ENCODE data around the gene ANKRD11.

Gene ANKRD11

DNA sequence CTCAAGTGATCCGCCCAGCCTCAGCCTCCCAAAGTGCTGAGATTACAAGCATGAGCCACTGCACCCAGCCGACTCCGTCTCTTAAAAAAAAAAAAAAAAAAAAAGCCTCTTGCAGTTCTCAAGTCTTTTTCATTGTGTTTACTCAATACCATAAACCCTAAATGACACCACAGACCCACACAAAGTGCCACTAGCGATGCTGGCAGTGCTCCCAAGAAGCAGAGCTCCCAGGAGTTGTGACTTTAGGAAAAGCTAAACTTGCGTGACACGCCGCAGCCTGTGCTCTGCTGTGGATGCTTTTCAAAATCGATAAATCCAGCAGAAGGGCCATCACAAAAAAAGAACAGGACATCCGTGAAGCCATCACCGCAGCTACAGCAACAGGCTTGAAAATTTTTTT is 114.7 kb downstream of the ANKRD11 start:
- Histone ChIP-seq H3K27me3 (ENCODE audit: insufficient read depth, low read length, poor library complexity, severe bottlenecking) (no peaks in the 10 kb centered on the region), H3K4me1 (ENCODE audit: insufficient read depth, low read length, poor library complexity, severe bottlenecking) (no peaks in the 10 kb centered on the region), H3F3A (ENCODE audit: low read depth) (no peaks in the 10 kb centered on the region), H3K9me2 (replicated peaks; ENCODE audit: low read depth, low read length) (no peaks in the 10 kb centered on the region), H3K9ac (ENCODE audit: low read depth, low read length, poor library complexity, severe bottlenecking) (no peak overlapping the region), H3K36me3 (ENCODE audit: insufficient read depth, low read length) (peaks cover 3% of the 10 kb centered on the region; the same call in 1 of the 2 replicates), H3K4me3 (ENCODE audit: low read length, poor library complexity, severe bottlenecking) (no peak overlapping the region), H3K79me2 (ENCODE audit: insufficient read depth, low read length) (peaks cover 97% of the 10 kb centered on the region), H3K4me2 (ENCODE audit: low read depth, low read length, poor library complexity, severe bottlenecking) (no peak overlapping the region), H4K20me1 (ENCODE audit: insufficient read depth, low read length, poor library complexity, severe bottlenecking) (peaks cover 59% of the 10 kb centered on the region), H2AFZ (ENCODE audit: low read length) (no peak overlapping the region), H3K9me3 (ENCODE audit: insufficient read depth, low read depth, low read length) (no peaks in the 10 kb centered on the region)
- TF ChIP-seq EZH2phosphoT487 (IDR thresholded peaks at IDR 0.05; ENCODE audit: borderline replicate concordance), result no peak
- TF ChIP-seq, protein P1, sequence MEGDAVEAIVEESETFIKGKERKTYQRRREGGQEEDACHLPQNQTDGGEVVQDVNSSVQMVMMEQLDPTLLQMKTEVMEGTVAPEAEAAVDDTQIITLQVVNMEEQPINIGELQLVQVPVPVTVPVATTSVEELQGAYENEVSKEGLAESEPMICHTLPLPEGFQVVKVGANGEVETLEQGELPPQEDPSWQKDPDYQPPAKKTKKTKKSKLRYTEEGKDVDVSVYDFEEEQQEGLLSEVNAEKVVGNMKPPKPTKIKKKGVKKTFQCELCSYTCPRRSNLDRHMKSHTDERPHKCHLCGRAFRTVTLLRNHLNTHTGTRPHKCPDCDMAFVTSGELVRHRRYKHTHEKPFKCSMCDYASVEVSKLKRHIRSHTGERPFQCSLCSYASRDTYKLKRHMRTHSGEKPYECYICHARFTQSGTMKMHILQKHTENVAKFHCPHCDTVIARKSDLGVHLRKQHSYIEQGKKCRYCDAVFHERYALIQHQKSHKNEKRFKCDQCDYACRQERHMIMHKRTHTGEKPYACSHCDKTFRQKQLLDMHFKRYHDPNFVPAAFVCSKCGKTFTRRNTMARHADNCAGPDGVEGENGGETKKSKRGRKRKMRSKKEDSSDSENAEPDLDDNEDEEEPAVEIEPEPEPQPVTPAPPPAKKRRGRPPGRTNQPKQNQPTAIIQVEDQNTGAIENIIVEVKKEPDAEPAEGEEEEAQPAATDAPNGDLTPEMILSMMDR (conservative IDR thresholded peaks at IDR 0.05; ENCODE audit: low read length), result no peak

DNA sequence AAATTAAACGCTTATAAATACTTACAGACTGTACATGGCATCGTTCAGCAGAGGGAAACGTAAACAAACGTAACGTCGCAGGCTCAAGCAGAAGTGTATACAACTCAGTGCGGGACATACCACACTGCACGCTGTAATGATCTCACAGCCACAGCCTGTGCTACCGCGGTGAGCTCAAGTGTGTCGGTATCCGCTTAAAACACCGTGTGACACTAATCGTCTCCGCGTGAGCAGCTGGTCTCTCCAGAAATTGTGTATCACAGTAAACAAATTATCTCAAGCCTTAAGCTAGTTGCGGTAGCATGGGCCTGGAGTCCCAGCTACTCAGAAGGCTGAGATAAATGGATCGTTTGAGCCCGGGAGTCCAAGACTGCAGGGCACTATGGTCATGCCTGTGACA is 115.3 kb downstream of the ANKRD11 start:
- H4K20me1 ChIP-seq (ENCODE audit: insufficient read depth, low read length, poor library complexity, severe bottlenecking), result peaks cover 54% of the 10 kb centered on the region
- H3K4me2 ChIP-seq (ENCODE audit: low read depth, low read length, poor library complexity, severe bottlenecking), result no peak overlapping the region
- peaks cover 3% of the 10 kb centered on the region; the same call in 1 of the 2 replicates for H3K36me3 ChIP-seq (ENCODE audit: insufficient read depth, low read length)

DNA sequence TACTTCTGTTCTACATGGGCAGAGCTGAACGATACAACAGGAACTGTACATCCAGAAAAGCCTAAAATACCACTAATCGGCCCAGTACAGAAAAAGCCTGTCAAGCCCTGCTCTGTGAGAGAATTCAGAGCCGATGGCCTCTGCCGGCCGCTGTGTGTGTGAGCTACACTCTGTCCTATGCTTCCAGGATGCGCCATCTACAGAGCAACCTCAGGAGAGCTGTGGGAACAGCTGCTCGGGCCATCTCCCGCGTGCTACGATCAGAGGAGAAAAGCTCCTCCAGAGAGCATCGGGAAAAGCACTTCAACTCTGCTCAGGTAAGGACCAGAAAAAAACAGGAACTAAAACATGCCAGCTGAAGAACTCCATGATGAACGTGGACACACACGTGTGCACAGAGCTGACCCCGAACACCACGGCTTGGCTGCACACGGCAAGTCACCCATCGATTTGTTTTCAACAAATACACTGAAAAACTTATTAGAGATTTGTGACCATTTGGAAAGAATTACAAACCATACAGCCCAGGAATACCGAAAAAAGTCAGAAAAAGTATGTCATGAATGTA is 115.9 kb downstream of the ANKRD11 start:
- no peak overlapping the region for H2AFZ ChIP-seq (ENCODE audit: low read length)
- H3K36me3 ChIP-seq (ENCODE audit: insufficient read depth, low read length), result peaks cover 3% of the 10 kb centered on the region; the same call in 1 of the 2 replicates
- no peaks in the 10 kb centered on the region for H3K27me3 ChIP-seq (ENCODE audit: insufficient read depth, low read length, poor library complexity, severe bottlenecking)
- peaks cover 97% of the 10 kb centered on the region for H3K79me2 ChIP-seq (ENCODE audit: insufficient read depth, low read length)
- H4K20me1 ChIP-seq (ENCODE audit: insufficient read depth, low read length, poor library complexity, severe bottlenecking), result peaks cover 49% of the 10 kb centered on the region
- no peaks in the 10 kb centered on the region for H3K4me1 ChIP-seq (ENCODE audit: insufficient read depth, low read length, poor library complexity, severe bottlenecking)
- no peak overlapping the region for H3K4me3 ChIP-seq (ENCODE audit: low read length, poor library complexity, severe bottlenecking)
- H3K9me3 ChIP-seq (ENCODE audit: insufficient read depth, low read depth, low read length), result no peaks in the 10 kb centered on the region
- no peak overlapping the region for H3K9ac ChIP-seq (ENCODE audit: low read depth, low read length, poor library complexity, severe bottlenecking)
- no peaks in the 10 kb centered on the region for H3F3A ChIP-seq (ENCODE audit: low read depth)
- TF ChIP-seq, protein P1 (conservative IDR thresholded peaks at IDR 0.05; ENCODE audit: low read length), result no peak
- TF ChIP-seq EZH2phosphoT487 (IDR thresholded peaks at IDR 0.05; ENCODE audit: borderline replicate concordance), result no peak
- H3K4me2 ChIP-seq (ENCODE audit: low read depth, low read length, poor library complexity, severe bottlenecking), result no peak overlapping the region
- H3K9me2 ChIP-seq (replicated peaks; ENCODE audit: low read depth, low read length), result no peaks in the 10 kb centered on the region

More for the DNA sequence above, 115.3 kb downstream of the ANKRD11 start:
- Histone ChIP-seq H3K4me3 (ENCODE audit: low read length, poor library complexity, severe bottlenecking) (no peak overlapping the region), H3K27me3 (ENCODE audit: insufficient read depth, low read length, poor library complexity, severe bottlenecking) (no peaks in the 10 kb centered on the region), H3K4me1 (ENCODE audit: insufficient read depth, low read length, poor library complexity, severe bottlenecking) (no peaks in the 10 kb centered on the region), H2AFZ (ENCODE audit: low read length) (no peak overlapping the region), H3F3A (ENCODE audit: low read depth) (no peaks in the 10 kb centered on the region), H3K79me2 (ENCODE audit: insufficient read depth, low read length) (peaks cover 97% of the 10 kb centered on the region), H3K9me2 (replicated peaks; ENCODE audit: low read depth, low read length) (no peaks in the 10 kb centered on the region), H3K9me3 (ENCODE audit: insufficient read depth, low read depth, low read length) (no peaks in the 10 kb centered on the region), H3K9ac (ENCODE audit: low read depth, low read length, poor library complexity, severe bottlenecking) (no peak overlapping the region)
- TF ChIP-seq, protein P1 (conservative IDR thresholded peaks at IDR 0.05; ENCODE audit: low read length), result no peak
- TF ChIP-seq EZH2phosphoT487 (IDR thresholded peaks at IDR 0.05; ENCODE audit: borderline replicate concordance), result no peak

Measured in Loucy (cell line).